DMS53 (cell line): ENCODE data around the gene TOMM34.

ENCODE experiments used
- DNase-seq: peaks from one replicate; lab custom pipeline; 2025; lab: John Stamatoyannopoulos, UW

The TOMM34 gene

DNA sequence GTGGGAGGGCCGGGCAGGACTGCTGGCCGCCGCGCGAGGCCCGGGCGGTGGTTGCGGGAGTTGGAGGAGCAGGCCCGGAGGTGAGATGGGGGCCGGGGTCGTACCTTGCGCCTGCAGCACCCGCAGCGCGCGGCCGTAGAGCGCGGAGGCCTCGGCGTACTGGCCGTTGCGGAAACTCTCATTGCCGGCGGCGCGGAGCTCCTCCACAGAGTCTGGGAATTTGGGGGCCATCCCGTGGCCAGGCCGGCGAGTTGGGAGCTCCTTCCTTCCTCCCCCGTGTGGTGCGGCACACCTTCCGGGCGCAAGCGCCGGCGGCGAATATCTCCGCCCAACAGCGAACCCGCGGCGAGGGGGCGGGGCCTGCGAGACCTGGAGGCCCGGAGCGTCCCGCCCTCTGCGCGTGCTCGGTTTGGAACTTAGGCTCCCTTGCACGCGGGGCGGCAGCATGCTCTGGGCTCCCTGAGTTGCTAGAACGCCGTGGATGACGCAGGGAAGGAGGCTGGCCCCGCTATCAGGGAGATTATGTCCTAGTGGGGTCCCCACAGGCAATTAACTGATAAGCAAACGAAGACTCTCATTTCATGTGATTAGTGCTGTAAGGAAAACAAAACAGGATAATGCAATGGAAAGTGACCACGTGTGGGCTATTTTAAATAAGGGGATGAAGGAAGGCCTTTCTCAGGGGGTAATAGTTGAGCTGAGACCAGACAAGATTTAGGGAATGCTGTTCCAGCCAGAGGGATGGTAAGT, at the start of gene TOMM34:
TSS of gene TOMM34 (minus strand) at position 295 of the 750 bp plus-strand sequence. CDS start at position 231, 64 bp downstream.
- DNase-seq: peak; percentile 99

DNA sequence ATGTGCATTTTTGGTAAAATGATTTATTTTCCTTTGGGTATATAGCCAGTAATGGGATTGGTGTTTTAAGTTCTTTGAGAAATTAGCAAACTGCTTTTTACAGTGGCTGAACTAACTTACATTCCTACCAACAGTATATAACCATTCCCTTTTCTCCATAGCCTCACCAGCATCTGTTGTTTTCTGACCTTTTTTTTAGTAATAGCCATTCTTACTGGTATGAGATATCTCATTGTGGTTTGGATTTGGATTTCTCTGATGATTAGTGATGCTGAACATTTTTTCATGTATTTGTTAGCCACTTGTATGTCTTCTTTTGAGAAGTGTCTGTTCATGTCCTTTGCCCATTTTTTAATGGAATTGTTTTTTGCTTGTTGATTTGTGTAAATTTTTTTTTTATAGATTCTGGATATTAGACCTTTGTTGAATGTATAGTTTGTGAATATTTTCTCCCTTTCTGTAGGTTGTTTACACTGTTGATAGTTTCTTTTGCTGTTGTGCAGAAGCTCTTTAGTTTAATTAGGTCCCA, 48.4 kb upstream of the TOMM34 start:
- DNase-seq: no peak

DNA sequence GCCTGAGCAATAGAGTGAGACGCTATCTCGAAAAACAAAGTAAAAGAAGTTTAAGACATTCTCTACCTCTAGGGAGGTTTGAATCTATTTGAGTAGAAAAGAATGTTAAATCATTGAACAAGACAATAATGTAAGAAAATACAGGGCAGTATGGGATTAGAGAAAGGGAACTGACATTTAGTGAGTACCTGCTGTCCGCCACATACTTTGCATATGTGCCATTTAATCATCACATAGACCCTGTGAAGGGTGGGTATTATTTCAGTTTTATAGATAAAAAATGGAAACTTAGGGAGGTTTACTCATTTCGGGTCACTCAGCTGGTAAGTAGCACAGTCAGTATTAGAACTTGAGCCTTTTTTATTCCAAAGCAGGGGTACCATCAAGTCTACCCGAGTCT, 37.5 kb upstream of the TOMM34 start:
- DNase-seq: no peak

DNA sequence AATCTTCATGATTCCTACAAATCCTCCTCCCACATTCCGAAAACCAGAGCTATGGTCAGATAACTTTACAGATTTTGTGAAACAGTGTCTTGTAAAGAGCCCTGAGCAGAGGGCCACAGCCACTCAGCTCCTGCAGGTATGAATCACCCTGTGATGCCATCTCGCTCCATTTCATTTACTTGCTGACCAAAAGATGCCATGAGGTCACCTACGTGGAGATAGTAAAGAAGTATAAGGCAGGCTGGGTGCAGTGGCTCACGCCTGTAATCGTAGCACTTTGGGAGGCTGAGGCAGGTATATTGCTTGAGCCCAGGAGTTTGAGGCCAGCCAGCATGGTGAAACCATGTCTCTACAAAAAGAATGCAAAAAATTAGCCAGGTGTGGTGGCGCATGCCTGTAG, 37.0 kb upstream of the TOMM34 start:
- no peak for DNase-seq

DNA sequence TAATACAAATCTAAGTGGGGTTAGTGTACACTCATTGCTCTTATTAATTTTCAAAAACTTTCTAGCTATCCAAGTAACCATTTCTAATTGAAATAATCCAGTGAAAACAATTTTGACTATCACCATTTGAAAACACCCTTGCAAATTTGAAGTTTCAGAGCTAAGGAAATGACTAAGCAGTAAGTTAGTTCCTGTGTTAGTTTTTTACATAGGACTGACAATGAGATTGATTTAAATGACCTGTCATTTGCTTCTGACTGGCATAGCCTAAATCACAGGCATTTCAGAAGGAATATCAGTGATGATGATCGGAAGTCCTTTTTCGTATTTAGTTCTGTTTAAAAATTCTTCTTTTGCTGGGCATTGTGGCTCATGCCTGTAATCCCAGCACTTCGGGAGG, 33.1 kb upstream of the TOMM34 start:
- DNase-seq: no peak

DNA sequence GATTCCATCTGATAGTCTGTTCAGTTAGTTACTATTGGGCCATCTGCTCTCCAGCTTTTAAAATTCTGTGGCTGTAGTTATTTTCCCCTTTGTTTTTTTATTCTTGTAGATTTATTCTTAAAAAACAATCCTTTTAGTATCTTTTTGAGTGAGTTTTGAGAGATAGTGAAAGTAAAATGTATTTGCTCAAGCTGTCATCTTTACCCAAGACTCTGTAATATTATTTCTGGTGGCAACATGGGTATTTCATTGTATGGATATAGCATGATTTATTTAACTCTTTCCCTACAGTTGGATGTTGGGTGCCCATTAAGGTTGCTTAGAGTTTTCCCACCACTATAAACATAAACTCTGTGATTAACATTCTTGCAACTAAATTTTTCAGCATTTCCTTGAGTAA, 30.8 kb upstream of the TOMM34 start:
- DNase-seq: no peak

GRCh38 chr20:44990425-44990824, 30.2 kb upstream of the TOMM34 start:
- DNase-seq: no peak

- DNase-seq: no peak
Measured at GRCh38 chr20:44988631-44989171, 28.5 kb upstream of the TOMM34 start.

GRCh38 chr20:44983093-44983674, 23.0 kb upstream of the TOMM34 start:
- DNase-seq: no peak

DNA sequence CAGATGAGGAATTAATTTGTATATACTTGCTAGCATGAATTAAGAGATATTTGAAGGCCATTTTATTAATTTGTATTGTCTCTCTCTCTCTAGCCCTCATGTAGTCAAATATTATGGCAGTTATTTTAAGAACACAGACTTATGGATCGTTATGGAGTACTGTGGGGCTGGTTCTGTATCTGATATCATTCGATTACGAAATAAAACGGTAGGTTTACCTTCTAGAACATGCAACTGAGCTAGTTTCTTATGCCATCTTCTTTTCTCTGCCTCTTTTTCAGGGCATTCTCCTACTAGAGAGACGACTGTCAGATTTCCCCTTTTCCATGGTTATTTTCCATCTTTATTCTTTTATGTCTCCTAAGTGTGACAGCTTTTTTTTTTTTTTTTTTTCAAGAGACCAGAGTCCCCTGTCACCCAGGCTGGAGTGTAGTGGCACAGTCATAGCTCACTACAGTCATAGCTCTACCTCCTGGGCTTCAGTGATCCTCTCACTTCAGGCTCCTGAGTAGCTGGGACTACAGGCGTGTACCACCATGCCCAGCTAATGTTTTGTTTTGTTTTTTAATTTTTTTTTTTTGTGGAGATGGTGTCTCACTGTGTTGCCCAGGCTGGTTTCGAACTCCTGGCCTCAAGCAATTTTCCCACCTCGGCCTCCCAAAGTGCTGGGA, 21.7 kb upstream of the TOMM34 start:
- DNase-seq: no peak

GRCh38 chr20:44979090-44979621, 19.0 kb upstream of the TOMM34 start:
- DNase-seq: no peak

GRCh38 chr20:44976698-44977097, 16.5 kb upstream of the TOMM34 start:
- DNase-seq: no peak

GRCh38 chr20:44973053-44973452, 12.9 kb upstream of the TOMM34 start:
- DNase-seq: no peak

GRCh38 chr20:44970243-44970757, 10.1 kb upstream of the TOMM34 start:
- peak; percentile 55 for DNase-seq

GRCh38 chr20:44969300-44969894, 9.2 kb upstream of the TOMM34 start:
- DNase-seq: peak; percentile 8

GRCh38 chr20:44967207-44967807, 7.1 kb upstream of the TOMM34 start:
- peak; percentile 33 for DNase-seq

- peak; percentile 99 for DNase-seq
Measured at GRCh38 chr20:44966030-44966961, 6.1 kb upstream of the TOMM34 start, which contains the start of gene STK4. Gene STK4 (plus strand): TSS chr20:44966512. CDS start chr20:44966569, 57 bp downstream.

GRCh38 chr20:44965651-44966029, 5.4 kb upstream of the TOMM34 start:
- no peak for DNase-seq

DNA sequence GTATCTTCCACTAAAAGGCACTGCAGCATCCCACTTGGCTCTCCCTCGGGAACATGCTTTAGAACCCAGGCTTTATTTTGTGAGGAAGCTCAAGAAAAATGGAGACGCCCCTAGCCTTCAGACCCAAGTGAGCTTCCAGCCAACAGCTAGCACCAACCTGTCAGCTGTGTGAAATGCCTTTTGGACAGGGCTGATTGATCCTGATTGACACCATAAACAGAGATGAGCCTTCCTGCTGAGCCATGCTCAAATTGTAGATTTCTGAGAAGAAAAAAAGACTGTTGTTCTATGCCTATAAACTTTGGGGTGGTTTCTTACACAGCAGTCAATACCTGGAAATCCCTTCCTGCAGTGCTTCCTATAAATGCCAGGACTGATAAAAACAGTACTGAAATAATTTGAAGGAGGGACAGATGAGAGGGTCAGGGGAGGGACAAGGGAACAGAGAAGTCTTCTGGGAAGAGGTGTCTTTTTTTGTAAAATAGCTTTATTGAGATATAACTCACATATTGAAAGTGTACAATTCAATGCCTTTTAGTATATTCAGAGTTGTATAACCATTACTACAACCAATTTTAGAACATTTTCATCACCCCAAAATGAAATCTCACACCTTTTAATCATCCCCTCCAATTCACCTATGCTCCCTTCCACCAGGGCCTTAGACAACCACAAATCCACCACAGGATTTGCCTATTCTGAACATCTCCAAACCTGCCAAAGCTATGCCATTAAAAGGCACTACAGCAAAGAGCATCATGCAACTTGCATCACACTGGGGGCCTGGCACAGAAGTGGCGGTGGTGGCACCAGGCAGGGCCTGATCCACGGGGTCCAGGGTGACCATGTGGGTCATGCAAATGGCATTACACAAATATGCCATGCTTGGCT, 3.4 kb upstream of the TOMM34 start:
- no peak for DNase-seq
